IPS-20b (cell line): ENCODE data around the gene SNIP1.

Experiments
- H3K27ac ChIP-seq: one replicate; pipeline ENCODE4 v1.5.1; 2013; ENCODE audit warnings: low read length
- H3K27me3 ChIP-seq: 2 replicates; pipeline ENCODE4 v1.6.1; 2013; ENCODE audit warnings: mild to moderate bottlenecking, low read length, inconsistent platforms; ENCODE audit not compliant: insufficient read depth
- H3K36me3 ChIP-seq: 2 replicates; pipeline ENCODE4 v1.6.1; 2013; ENCODE audit warnings: low read depth, mild to moderate bottlenecking, inconsistent platforms, low read length, moderate library complexity; ENCODE audit not compliant: insufficient read depth
- H3K4me1 ChIP-seq: 2 replicates; pipeline ENCODE4 v1.6.1; 2013; ENCODE audit warnings: mild to moderate bottlenecking, control low read depth, inconsistent platforms, low read length, moderate library complexity; ENCODE audit not compliant: insufficient read depth
- H3K4me3 ChIP-seq: 2 replicates; pipeline ENCODE4 v1.5.1; 2013; ENCODE audit warnings: mild to moderate bottlenecking, low read length, inconsistent platforms
- H3K9ac ChIP-seq: 2 replicates; pipeline ENCODE4 v1.6.1; 2013; ENCODE audit warnings: low read depth, mild to moderate bottlenecking, inconsistent platforms, low read length, moderate library complexity
- H3K9me3 ChIP-seq: 2 replicates; pipeline ENCODE4 v1.6.1; 2013; ENCODE audit warnings: mild to moderate bottlenecking, low read depth, low read length, inconsistent platforms; ENCODE audit not compliant: insufficient read depth

SNIP1 gene

GRCh38 chr1:37501661-37502060 is 52.4 kb downstream of the SNIP1 start:
- H3K4me1 ChIP-seq: no peaks in the 10 kb centered on the region
- no peak overlapping the region for H3K4me3 ChIP-seq
- H3K27ac ChIP-seq: no peak overlapping the region
- H3K9me3 ChIP-seq: no peaks in the 10 kb centered on the region
- H3K27me3 ChIP-seq: no peaks in the 10 kb centered on the region
- peaks cover 50% of the 10 kb centered on the region for H3K36me3 ChIP-seq
- H3K9ac ChIP-seq: no peak overlapping the region

GRCh38 chr1:37498872-37499617 is 55.0 kb downstream of the SNIP1 start:
- no peaks in the 10 kb centered on the region for H3K9me3 ChIP-seq
- peaks cover 47% of the 10 kb centered on the region for H3K36me3 ChIP-seq
- no peaks in the 10 kb centered on the region for H3K27me3 ChIP-seq
- no peak overlapping the region for H3K27ac ChIP-seq
- no peaks in the 10 kb centered on the region for H3K4me1 ChIP-seq
- H3K4me3 ChIP-seq: no peak overlapping the region
- H3K9ac ChIP-seq: no peak overlapping the region

- Histone ChIP-seq H3K9ac (no peak overlapping the region), H3K36me3 (peaks cover 54% of the 10 kb centered on the region), H3K9me3 (no peaks in the 10 kb centered on the region), H3K4me1 (no peaks in the 10 kb centered on the region), H3K4me3 (no peak overlapping the region), H3K27me3 (no peaks in the 10 kb centered on the region), H3K27ac (no peak overlapping the region)
Measured at GRCh38 chr1:37497832-37498231, 56.3 kb downstream of the SNIP1 start.

- Histone ChIP-seq H3K27me3 (no peaks in the 10 kb centered on the region), H3K4me1 (no peaks in the 10 kb centered on the region), H3K27ac (no peak overlapping the region), H3K4me3 (no peak overlapping the region), H3K9ac (no peak overlapping the region), H3K36me3 (peaks cover 51% of the 10 kb centered on the region), H3K9me3 (no peaks in the 10 kb centered on the region)
Measured at GRCh38 chr1:37495875-37496274, 58.2 kb downstream of the SNIP1 start.

GRCh38 chr1:37493336-37494098 is 60.6 kb downstream of the SNIP1 start:
- Histone ChIP-seq H3K27ac (no peak overlapping the region), H3K9me3 (no peaks in the 10 kb centered on the region), H3K9ac (no peak overlapping the region), H3K4me3 (no peak overlapping the region), H3K27me3 (no peaks in the 10 kb centered on the region), H3K4me1 (no peaks in the 10 kb centered on the region), H3K36me3 (peaks cover 37% of the 10 kb centered on the region; the same call in 1 of the 2 replicates)

GRCh38 chr1:37487619-37487984 is 66.5 kb downstream of the SNIP1 start:
- Histone ChIP-seq H3K9ac (no peak overlapping the region), H3K27me3 (no peaks in the 10 kb centered on the region), H3K36me3 (peaks cover 30% of the 10 kb centered on the region), H3K4me3 (no peak overlapping the region), H3K9me3 (no peaks in the 10 kb centered on the region), H3K27ac (no peak overlapping the region), H3K4me1 (no peaks in the 10 kb centered on the region)

- H3K9me3 ChIP-seq: no peaks in the 10 kb centered on the region
- no peaks in the 10 kb centered on the region for H3K27me3 ChIP-seq
- no peaks in the 10 kb centered on the region for H3K4me1 ChIP-seq
- H3K9ac ChIP-seq: no peak overlapping the region
- peaks cover 33% of the 10 kb centered on the region for H3K36me3 ChIP-seq
- no peak overlapping the region for H3K27ac ChIP-seq
- H3K4me3 ChIP-seq: no peak overlapping the region
Measured at GRCh38 chr1:37486680-37487618, 67.1 kb downstream of the SNIP1 start.

GRCh38 chr1:37485902-37486679 is 68.0 kb downstream of the SNIP1 start:
- Histone ChIP-seq H3K9me3 (no peaks in the 10 kb centered on the region), H3K36me3 (peaks cover 39% of the 10 kb centered on the region), H3K27me3 (no peaks in the 10 kb centered on the region), H3K27ac (no peak overlapping the region), H3K9ac (no peak overlapping the region), H3K4me3 (no peak overlapping the region), H3K4me1 (no peaks in the 10 kb centered on the region)
